ENCODE data around the gene TUB.

The TUB gene

GRCh38 chr11:8034604-8035190 is 46.3 kb upstream of the TUB start:
- DNase-seq (ENCODE audit: insufficient read length, low spot score) (no peak), FAIRE-seq (no peak)
- TF ChIP-seq CTCF (IDR thresholded peaks at IDR 0.05; ENCODE audit: insufficient read depth, missing control alignments) = no peak

DNA sequence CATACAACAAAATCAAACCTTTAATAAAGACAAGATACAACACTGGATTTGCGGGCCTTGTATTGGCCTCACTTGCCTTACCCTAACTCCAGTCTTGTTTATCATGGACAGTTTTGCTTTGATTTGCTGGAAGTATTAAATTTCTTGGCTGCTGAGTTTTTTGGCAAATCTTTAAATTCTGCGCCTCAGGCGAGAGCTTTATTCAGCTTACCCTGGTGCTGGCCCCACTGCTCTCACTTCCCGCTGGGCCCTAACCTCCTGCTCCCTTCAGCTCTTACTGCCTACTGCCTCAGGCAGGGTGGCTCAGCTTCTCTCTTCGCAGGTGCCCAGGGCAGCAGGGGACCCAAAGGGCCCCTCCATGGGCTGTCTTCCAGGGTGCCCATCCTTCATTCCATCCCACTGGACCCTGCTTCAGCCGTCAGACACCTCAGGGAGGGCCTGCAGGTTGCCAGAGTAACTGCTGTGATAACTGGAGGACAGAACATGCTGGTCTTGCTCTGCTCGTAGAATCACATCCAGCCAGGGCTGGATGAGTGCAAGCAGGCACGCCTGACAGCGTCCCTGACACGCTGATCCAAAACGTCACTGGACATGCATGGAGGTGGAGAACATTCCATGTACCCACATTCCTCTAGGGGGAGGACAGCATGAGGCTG is 45.7 kb upstream of the TUB start:
- FAIRE-seq (no peak), DNase-seq (ENCODE audit: insufficient read length, low spot score) (no peak)
- no peak for TF ChIP-seq CTCF (IDR thresholded peaks at IDR 0.05; ENCODE audit: insufficient read depth, missing control alignments)

DNA sequence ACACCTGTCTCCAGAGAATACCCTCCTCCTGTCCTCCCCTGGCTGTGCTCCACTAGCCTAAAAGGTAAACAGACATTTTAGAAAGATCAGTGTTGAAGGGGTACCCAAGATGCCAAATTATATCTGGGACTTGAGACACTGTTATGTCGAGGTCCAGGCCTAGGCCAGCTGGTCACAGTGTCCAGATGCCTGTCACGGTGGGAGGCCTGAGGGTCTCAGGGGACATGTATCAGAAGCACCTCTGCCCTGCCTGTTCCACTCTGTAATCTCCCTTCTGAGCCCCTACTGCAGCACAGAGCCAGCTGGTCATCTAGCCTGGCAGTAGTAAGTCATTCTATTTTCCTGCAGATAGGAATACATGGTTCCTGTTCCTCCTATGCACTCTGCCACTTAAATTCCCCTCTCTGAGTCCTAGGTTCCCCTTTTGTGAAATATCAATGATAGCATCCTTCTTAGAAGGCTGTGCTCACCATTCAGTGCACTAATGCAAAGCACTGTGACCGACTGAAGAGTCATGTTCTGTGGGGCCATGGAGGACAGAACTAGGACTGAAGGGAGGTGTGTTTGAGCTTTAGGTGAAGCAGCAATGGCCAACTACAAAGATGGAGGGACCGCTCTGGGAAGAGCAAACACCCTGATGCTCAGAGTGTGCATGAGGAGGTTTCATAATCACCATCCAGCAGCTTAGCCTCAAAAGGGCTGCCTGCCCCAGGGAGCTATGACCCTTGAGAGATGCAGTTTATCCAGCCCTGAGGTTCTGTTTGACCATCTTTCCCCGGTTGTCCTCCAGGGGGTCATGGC is 44.8 kb upstream of the TUB start:
- TF ChIP-seq CTCF (IDR thresholded peaks at IDR 0.05; ENCODE audit: insufficient read depth, missing control alignments) = no peak
- DNase-seq (ENCODE audit: insufficient read length, low spot score) = no peak
- FAIRE-seq = no peak

GRCh38 chr11:8036986-8037385 is 44.0 kb upstream of the TUB start:
- FAIRE-seq (no peak), DNase-seq (ENCODE audit: insufficient read length, low spot score) (no peak)
- no peak for TF ChIP-seq CTCF (IDR thresholded peaks at IDR 0.05; ENCODE audit: insufficient read depth, missing control alignments)

DNA sequence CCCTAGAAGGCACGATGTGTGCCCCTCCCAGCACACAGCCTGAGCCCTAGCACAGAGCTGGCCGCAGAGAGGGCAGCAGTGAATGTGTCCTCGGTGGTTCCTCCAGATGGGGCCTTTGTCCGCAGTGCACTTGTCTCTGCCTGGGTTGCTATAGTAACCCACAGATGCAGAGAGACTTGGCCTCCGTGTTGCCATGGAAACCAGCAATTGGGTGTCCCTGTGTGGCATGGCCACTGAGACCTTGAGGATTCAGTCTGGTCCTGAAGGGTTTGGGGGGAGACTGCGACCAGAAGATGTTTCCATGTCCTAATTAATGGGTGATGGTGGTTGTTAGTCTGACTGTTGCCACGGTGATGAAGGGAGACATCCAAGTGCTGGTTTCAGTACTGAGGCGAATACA is 42.6 kb upstream of the TUB start:
- DNase-seq (ENCODE audit: insufficient read length, low spot score) = no peak
- FAIRE-seq = no peak
- no peak for TF ChIP-seq CTCF (IDR thresholded peaks at IDR 0.05; ENCODE audit: insufficient read depth, missing control alignments)

GRCh38 chr11:8038811-8039529 is 42.0 kb upstream of the TUB start:
- DNase-seq (ENCODE audit: insufficient read length, low spot score) (no peak), FAIRE-seq (no peak)
- TF ChIP-seq CTCF (IDR thresholded peaks at IDR 0.05; ENCODE audit: insufficient read depth, missing control alignments) = no peak
